Stimulated activated CD8-positive, alpha-beta memory T cell treated with anti-CD3 and anti-CD28 coated beads, Interleukin-12 subunit alpha, Interleukin-12 subunit beta, amount 100 ng/mL, for 24 hours (primary cell): Measurements from ENCODE around the gene PTDSS2.

Experiments
- DNase-seq: peaks from one replicate; pipeline ENCODE4 v3.0.0-alpha.2; 2020; ENCODE audit errors: extremely low read depth

Gene PTDSS2

GRCh38 chr11:490186-490929 lies 40.3 kb downstream of the PTDSS2 start:
- no peak for DNase-seq

GRCh38 chr11:490930-491260 lies 40.8 kb downstream of the PTDSS2 start:
- DNase-seq = no peak

- DNase-seq = no peak
Measured at GRCh38 chr11:491358-491757, 41.3 kb downstream of the PTDSS2 start.

GRCh38 chr11:492427-493226 lies 42.5 kb downstream of the PTDSS2 start:
- DNase-seq = no peak

GRCh38 chr11:494761-495536 lies 44.9 kb downstream of the PTDSS2 start:
- no peak for DNase-seq

- DNase-seq = no peak
Measured at GRCh38 chr11:495537-495931, 45.5 kb downstream of the PTDSS2 start.

- DNase-seq = no peak
Measured at GRCh38 chr11:496834-497564, 46.9 kb downstream of the PTDSS2 start.

- no peak for DNase-seq
Measured at GRCh38 chr11:497565-498296, 47.7 kb downstream of the PTDSS2 start.

- no peak for DNase-seq
Measured at GRCh38 chr11:498297-499181, 48.5 kb downstream of the PTDSS2 start.

GRCh38 chr11:499201-500076 lies 49.4 kb downstream of the PTDSS2 start:
- no peak for DNase-seq

- no peak for DNase-seq
Measured at GRCh38 chr11:501001-501682, 51.1 kb downstream of the PTDSS2 start.

GRCh38 chr11:501683-502287 lies 51.7 kb downstream of the PTDSS2 start:
- DNase-seq = no peak

- no peak for DNase-seq
Measured at GRCh38 chr11:502288-503178, 52.5 kb downstream of the PTDSS2 start.

GRCh38 chr11:503179-503981 lies 53.3 kb downstream of the PTDSS2 start:
- no peak for DNase-seq

GRCh38 chr11:504053-504993 lies 54.2 kb downstream of the PTDSS2 start:
- DNase-seq = no peak
